Stimulated activated CD8-positive, alpha-beta memory T cell treated with anti-CD3 and anti-CD28 coated beads, Interleukin-12 subunit alpha, Interleukin-12 subunit beta, amount 100 ng/mL, for 1 hour (primary cell): ENCODE measurements around the gene CIRBP.
A peak's percentile ranks its signal among the peaks of the same experiment; 100 is the strongest.

ENCODE experiments used
- DNase-seq: peaks from one replicate; pipeline ENCODE4 v3.0.0-alpha.2; 2020; ENCODE audit warnings: low read depth

The CIRBP gene

GRCh38 chr19:1268226-1269064, 687 bp upstream of the CIRBP start:
- no peak for DNase-seq

DNA sequence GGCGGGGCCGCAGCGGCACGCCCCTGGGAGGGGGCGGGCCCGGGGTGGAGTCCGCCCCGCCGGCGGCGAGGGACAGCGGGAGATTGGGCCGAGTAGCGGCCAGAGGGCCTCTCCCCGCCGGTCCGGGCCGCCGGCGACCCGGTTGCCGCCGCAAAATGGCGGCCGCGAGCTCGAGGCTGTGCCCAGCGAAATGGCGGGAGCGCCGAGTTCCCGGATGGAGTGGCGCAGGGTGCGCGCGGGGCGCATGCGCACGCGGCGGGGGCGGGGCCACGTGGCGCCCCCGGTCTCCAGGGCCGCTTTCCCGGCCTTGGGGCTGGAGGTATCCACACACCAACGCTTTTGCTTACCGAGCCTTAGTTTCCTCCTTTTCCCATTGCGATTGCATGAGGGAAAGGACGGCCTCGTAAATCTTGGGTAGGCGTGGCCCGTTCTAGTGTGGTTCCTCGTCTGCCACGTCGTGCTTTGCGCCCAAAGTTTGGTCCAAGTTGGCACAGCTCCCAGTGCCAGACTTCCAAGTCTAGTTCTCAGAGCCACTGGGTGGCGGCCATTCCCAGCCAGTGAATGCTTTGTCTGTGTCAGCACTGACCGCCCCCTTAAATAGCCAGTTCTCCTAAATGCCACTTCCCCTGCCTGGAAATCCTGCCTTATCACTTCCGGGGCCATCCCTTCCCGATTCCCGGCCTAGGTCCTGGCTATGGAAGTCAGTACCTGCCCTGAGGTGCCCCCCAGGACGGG, 513 bp downstream of the CIRBP start:
- no peak for DNase-seq

DNA sequence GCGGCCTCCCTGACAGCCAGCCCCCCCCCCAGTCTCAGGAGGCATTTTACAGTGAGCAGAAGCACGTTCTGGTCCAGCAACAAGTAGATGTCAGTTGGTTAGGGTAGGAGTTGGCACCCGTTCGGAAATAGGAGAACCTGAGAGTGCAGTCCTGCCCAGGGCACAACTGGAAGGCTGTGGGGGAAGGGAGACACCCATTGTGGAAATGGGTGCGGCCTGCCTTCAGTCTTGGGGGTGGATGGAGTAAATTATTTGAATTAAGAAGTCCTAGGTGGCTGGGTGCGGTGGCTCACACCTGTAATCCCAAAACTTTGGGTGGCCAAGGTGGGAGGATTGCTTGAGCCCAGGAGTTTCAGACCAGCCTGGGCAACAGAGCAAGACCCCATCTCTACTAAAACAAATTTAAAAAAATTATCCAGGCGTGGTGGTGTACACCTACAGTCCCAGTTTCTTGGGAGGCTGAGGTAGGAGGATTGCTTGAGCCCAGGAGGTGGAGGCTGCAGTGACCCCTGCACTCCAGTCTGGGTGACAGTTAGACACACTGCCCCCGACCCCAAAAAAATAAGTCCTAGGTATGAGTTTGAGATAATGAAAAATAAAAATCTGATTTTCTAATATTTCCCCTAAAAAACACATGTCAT, 1.2 kb downstream of the CIRBP start:
- DNase-seq: no peak

DNA sequence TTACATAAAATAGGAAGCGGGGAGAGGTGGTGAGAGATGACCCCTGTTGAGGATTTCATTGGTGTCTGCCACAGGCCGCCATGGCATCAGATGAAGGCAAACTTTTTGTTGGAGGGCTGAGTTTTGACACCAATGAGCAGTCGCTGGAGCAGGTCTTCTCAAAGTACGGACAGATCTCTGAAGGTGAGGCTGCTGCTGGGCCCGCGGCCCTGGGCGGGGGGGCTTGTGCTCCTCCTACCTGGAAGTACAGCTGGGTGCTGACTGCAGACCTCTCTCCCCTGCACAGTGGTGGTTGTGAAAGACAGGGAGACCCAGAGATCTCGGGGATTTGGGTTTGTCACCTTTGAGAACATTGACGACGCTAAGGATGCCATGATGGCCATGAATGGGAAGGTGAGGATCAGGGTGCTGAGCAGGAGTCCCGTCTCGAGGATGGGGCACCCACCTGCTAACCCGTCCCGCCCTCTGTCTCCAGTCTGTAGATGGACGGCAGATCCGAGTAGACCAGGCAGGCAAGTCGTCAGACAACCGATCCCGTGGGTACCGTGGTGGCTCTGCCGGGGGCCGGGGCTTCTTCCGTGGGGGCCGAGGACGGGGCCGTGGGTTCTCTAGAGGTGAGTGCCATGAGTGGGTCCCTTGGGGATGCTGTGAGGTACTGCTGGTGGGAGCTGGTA, 1.9 kb downstream of the CIRBP start:
- DNase-seq: no peak

GRCh38 chr19:1271528-1272422, 2.6 kb downstream of the CIRBP start:
- no peak for DNase-seq

GRCh38 chr19:1272423-1273262, 3.5 kb downstream of the CIRBP start:
- DNase-seq: no peak

GRCh38 chr19:1273263-1274041, 4.3 kb downstream of the CIRBP start:
- DNase-seq: no peak

- DNase-seq: no peak
These were observed 5.1 kb downstream of the CIRBP start for GRCh38 chr19:1274081-1274851.

DNA sequence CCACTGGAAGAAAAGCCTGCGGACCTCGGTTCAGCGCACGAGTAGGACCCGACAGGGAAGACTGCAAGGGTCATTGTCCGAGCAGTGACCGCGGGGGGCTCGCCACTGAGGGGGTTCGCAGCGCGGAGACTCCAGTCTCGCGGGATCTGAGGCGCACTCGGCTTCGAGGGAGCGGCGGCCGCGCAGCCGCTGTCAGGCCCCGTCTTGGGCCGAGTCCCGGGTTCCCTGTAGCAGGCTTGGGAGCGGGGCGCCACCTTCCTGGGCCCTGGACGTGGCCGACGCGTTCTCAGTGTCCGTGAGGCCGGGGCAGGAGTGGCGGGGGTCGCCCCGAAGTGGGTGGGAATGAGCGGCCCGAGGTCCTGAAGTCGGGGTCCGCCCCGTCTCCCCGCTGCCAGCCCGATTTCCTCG, 5.7 kb downstream of the CIRBP start:
- DNase-seq: no peak

GRCh38 chr19:1275260-1275975, 6.3 kb downstream of the CIRBP start, which contains the start of gene FAM174C:
TSS of gene FAM174C (plus strand) at chr19:1275530. CDS start at chr19:1275550, 20 bp downstream.
- DNase-seq: peak; percentile 95

DNA sequence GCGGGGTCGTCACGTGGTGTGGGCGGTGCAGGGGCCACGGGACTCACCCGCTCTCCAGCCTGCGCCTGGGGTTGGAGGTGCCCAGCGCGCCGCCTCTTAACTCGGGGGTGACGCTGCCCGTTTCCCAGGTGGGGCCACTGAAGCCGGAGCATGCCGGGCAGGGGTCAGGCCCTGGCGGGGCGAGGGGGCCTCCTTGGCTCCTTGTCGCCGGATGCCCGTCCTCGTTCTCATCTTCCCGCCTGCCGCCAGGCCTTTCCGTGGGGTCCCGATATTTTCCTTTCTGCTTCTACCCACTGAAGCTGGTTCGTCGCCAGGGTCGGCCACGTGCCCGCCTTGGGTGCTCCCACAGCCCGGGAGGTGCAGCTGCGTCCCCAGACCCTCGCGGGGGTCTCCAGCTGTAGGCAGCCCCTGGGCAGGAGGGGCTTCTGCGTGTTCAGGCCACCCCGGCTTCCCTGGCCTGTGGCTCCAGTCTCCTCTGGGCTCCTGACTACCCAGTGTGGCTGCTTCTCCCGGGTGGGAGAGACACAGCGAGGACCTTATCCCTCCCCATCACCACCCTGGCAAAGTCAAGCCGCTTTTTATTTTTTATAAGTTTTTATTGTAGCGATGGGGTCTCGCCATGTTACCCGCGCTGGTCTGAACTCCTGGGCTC, 7.0 kb downstream of the CIRBP start:
- DNase-seq: no peak

GRCh38 chr19:1276628-1277022, 7.5 kb downstream of the CIRBP start:
- no peak for DNase-seq

DNA sequence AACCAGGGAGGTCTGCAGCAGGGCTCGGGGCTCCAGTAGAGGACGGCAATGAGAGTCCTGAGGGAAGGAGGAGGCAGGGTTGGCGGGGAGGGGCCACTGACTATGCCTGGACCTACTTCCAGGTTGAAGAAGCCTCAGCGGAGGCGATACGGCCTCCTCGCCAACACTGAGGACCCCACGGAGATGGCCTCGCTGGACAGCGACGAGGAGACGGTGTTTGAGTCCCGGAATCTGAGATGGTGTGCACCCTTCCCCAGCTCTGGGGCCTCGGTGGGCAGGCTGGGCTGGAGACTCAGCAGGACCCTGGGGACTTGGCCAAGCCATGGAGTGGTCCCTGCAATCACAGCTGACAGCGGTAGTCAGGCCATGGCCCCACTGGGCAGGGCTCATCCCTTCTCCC, 7.9 kb downstream of the CIRBP start:
- no peak for DNase-seq

DNA sequence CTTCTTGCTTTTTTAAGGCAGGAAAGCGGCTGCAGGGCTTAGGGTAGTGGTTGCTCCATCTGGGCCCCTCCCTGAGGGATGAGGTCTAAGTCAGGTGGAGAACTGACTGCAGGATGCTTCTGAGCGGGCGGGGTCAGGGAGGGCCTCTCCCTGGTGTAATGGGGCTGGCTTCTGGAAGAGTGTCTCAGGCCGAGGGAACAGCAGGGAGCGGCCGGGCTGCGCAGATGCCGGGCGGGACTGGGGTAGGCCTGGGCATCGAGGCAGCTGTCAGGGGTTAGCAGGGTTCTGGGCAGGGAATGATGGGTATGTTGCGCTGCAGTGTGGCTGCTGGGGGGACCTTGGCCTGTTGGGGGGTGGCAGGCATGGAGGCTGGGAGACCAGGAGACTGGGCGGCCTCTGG, 8.9 kb downstream of the CIRBP start:
- DNase-seq: no peak

DNA sequence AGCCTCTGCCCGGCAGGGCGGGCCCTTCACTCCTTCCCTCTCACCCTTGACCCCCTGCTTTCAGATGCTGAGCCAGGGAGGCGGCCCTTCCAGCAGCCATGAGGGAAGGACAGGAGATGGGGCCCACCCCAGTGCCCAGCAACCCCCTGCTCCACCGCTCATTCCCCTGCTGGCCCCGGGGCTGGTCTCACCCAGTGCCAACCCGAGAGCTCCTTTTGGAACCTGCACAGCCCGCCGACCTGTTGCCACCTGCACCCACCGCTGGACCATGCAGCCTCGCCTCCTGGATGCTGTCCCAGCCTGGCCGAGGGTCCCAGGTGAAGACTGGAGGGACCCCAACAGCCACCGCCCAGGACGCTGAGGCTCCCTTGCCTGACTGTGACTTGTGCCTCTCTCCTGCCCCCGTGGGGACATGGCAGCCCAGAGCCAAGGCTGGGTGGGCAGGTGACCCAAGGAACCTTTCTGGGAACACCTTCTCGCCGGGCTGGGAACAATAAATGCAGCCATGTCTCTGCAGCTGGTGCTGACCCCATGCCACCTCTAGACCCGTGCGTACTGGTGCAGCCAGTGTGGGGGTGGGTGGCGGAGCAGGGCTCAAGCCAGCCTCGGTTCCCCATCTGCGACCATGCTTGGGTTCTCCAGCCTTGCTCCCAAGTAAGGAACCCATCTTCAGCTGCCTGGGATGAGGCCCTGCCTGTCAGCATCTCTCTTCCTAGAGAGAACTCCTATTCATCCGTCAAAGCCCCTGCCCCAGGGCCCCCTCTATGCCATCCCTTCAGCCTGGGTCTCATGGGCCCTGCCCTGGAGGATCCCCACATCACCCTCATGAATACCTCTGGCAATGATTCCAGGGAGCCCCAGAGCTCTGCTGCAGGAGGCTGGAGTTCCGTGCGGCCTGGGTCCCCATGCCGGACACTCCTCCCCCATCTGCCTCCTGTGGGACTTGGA, 9.9 kb downstream of the CIRBP start:
- no peak for DNase-seq

- peak; percentile 62 for DNase-seq
These were observed 10.7 kb downstream of the CIRBP start for GRCh38 chr19:1279782-1280341.
